Measurements from ENCODE around the gene OR52R1.

DNA sequence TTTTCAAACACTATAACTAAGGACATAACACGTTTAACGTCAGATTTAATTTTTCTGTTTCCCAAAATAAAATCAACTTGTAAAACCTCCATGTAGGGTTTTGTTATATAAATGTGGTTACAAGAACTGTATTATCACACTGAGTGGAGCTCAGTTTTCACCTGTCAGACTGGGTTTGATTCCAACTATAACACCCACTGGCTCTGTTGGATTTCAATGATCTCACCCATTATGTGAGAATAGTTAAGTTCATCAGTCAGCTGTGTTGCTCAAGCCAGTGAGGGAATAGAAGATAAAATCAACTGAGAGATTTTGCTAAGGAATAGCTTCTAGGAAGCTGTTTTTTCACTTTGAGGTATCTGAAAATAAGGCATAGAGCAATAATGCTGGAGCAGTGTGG, 5.1 kb upstream of the OR52R1 start:
- TF ChIP-seq, protein P1, sequence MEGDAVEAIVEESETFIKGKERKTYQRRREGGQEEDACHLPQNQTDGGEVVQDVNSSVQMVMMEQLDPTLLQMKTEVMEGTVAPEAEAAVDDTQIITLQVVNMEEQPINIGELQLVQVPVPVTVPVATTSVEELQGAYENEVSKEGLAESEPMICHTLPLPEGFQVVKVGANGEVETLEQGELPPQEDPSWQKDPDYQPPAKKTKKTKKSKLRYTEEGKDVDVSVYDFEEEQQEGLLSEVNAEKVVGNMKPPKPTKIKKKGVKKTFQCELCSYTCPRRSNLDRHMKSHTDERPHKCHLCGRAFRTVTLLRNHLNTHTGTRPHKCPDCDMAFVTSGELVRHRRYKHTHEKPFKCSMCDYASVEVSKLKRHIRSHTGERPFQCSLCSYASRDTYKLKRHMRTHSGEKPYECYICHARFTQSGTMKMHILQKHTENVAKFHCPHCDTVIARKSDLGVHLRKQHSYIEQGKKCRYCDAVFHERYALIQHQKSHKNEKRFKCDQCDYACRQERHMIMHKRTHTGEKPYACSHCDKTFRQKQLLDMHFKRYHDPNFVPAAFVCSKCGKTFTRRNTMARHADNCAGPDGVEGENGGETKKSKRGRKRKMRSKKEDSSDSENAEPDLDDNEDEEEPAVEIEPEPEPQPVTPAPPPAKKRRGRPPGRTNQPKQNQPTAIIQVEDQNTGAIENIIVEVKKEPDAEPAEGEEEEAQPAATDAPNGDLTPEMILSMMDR (IDR thresholded peaks at IDR 0.05; ENCODE audit: extremely low read depth in 1 of 2, insufficient read depth in 1 of 2, low read depth in 1 of 2, low read length in 2 of 2) = no peak
- no peak for TF ChIP-seq POLR2A (IDR thresholded peaks at IDR 0.05; ENCODE audit: low read depth, low read length)
- no peak for TF ChIP-seq EZH2 (IDR thresholded peaks at IDR 0.05; ENCODE audit: borderline replicate concordance, low read depth, low read length, severe bottlenecking)
- no peak for TF ChIP-seq POLR2AphosphoS5 (IDR thresholded peaks at IDR 0.05; ENCODE audit: insufficient read depth, low read depth, low read length)

Data from endothelial cell of umbilical vein (primary cell).